8988T (cell line): Measurements from ENCODE around the gene KLC4.

Experiments used
- DNase-seq: peaks from one replicate; pipeline ENCODE4 v3.0.0; 2011

KLC4 gene

GRCh38 chr6:43059168-43060033, at the start of gene KLC4, which contains the start of gene MRPL2:
Gene KLC4, plus strand, starts transcription at chr6:43059631. Its CDS starts 1,705 bp downstream, at chr6:43061336.
Gene MRPL2, minus strand, starts transcription at chr6:43059434. Its CDS starts 53 bp downstream, at chr6:43059381.
- peak; percentile 95 for DNase-seq

DNA sequence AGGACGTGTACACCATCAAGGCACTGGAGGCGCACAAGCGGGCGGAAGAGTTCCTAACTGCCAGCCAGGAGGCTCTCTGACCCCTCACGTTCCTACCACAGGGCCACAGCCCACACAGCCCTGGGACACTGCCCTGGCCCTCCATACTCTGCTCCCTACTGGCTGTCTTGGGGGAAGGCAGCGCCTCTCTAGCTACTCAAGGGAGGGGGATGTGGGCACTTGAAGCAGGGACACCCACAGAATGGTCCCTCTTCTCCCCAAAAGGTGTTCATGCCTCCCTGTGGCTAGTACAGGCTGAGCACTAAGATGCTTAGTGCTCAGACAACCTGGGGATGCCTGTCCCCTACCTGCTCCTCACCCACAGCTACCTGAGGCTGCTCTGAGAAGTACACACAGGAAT, 48.2 kb upstream of the KLC4 start:
- DNase-seq, result no peak

DNA sequence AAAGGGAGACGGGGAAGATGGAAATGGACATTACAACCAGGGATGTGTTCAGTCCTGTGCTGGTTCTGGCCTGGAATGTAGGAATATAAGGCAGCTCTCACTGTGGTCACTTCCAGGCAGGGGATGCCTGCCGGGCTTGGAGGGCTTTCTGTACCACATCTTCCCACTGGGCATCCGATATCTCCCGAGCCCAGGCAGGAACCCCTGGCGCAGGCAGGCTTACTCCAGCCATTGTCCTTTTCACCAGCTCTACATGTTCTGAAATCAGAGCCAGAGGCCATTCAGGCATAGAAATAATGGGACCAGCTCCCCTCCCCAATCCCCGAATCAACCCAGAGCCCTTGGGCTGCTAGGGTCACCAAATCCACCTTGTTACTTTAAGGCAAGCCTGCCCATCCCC, 47.1 kb upstream of the KLC4 start:
- DNase-seq, result no peak

DNA sequence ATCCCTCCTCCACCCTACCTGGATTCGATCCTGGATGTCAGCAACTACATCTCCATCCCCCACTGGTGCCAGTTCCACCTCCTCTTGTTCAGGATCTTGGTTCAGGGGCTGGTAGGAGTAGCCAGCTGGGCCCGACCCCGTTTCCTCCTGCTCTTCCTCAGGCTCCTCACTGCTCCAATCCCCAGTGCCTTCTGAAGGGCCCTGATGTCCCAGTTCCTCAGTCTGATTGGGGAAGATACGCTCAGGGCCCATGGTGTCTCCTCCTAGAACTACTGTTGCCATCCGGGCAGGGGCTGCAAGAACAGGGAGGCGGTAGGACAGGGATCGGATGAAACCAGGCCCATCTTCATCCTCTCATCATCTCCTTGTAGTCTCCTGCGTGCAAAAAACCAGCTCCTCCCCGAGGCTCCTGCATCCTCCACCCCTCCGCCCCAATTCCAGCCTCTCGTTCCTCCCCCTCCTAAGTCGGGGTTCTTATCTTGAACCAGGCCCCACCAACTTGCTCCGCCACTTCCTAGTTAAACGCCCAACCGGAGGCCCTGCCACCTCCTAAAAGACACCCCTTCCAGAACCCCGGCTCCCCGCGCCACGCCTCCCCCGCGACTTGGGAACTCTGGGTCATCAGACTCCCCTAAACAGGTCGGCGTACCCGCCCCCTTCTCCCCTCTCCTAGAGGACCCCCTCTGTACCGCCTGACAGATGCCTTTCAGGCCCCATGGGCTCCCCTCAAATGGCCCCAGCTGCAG, 46.2 kb upstream of the KLC4 start:
- no peak for DNase-seq

DNA sequence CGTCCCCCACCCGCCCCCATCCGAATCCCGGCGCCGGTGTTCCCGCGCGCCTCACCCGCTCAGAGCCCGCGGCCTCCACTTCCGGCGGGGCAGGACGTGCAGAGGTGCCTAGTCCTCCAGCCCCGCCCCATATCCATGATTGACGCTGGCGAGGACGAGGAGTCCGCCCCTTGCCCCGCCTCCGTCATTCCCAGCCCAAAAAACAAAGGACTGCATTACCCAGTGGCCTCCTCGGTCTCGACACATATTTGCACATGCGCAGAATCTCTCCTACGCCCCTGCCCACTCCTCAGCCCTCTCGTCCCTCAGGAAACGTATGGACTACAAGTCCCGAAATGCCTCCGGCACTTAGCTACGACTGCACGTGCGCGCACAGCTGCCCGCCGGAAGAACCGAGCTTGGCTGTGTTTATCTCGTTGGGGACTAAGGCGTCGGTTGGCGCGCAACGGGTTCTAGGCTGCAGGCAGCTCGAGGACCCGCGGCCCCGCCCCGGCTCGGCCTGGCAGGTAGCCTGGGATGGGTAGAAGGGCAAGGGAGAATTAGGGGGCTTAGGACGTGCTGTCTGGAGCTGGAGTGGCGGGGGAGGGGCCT, 45.5 kb upstream of the KLC4 start, which contains the start of the genes KLHDC3 and MEA1:
KLHDC3 (plus strand) TSS at position 407 of the 591 bp plus-strand sequence. CDS start 2,944 bp downstream, outside the sequence.
MEA1 (minus strand) TSS at position 104 of the 591 bp plus-strand sequence. CDS start 133 bp downstream, outside the sequence.
- peak; percentile 95 for DNase-seq

DNA sequence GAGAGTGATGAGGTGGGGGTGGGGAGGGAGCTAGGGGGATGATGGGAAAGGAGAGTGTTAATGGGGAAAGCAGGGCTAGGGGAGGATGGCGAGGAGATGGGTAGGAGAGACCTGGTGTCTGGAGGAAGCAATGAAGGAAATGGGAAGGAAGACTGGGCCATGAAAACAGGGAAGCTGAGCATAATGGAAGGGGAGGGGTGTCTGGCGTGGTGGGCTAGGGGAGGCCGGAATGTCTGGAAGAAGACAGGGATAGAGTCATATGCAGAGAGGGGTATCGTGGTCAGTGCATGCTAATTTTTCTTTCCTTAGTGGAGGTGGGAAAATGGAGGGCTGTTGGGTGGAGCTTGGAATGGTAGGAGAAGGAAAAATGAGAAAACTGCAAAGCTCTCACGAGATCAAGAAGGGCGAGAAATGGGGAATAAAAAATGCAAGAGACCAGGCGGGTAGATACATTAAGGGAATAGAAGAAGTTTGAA, 45.0 kb upstream of the KLC4 start:
- DNase-seq, result no peak

DNA sequence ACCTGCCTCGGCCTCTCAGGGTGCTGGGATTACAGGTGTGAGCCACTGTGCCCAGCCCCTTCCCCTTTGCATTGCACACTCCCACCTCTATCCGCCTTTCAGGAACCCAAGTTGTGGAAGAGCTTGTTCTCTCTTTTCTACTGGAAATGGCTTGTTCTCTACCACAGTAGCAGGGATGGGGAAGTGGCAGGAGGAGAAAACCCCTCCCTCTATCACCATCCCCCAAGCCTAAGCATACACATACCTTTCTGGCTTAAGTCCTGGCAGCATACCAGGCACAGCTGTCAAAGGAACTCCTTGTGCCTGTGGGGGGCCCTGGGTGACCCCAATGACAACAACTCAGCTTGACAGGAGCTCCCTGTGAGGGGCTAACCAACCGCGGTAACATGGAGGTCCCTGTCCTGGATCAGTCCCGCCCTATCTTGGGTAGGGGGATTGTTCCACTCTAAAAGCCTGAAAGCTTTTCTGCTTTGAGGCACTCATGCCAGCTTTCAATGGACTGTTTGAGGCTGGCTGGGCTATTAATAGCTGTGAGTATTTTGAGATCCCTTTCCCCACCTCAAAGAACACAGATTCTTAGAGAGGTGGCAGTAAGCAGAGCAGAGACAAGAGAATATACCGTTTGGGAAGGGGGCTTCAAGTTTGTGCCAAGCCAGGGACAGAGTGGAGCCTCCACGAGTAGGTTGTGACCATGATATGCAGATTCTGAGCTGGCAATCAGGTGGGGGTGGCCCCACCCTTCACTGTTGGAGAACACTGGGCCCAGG, 43.1 kb upstream of the KLC4 start:
- DNase-seq, result no peak

DNA sequence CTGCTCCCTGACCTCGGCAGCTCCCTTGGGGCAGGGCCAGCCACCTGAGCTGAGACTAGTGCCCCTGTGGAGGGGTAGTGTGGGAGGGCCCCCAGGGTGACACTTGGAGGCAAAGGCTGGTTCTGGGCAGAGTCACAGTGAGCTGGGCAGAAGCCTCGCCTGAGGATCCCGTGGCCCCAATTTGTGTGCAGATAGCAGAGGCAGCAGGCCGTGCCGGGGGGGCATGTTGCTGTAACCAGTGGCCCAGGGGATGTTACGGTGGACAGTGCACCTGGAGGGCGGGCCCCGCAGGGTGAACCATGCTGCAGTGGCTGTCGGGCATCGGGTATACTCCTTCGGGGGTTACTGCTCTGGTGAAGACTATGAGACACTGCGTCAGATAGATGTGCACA, 42.5 kb upstream of the KLC4 start:
- no peak for DNase-seq

DNA sequence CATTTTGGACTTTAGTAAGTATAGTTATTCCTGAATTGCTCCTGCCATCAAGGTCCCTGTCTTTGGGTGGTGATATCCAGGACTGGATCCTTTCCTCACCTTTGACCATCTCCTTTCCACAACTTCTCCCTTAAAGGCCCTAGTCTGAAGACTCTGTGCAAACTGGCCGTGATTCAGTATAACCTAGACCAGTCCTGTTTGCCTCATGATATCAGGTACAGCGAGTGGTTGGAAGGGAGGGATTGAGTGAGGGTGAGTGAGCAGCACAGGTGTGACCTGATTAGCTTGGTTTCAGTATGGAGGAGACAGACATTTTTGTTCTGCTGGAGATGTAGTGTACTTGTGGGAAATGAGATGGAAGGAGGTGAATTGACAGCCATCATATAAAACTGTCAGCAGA, 40.3 kb upstream of the KLC4 start:
- DNase-seq, result no peak

- no peak for DNase-seq
Measured at GRCh38 chr6:43020052-43020705, 39.3 kb upstream of the KLC4 start.

DNA sequence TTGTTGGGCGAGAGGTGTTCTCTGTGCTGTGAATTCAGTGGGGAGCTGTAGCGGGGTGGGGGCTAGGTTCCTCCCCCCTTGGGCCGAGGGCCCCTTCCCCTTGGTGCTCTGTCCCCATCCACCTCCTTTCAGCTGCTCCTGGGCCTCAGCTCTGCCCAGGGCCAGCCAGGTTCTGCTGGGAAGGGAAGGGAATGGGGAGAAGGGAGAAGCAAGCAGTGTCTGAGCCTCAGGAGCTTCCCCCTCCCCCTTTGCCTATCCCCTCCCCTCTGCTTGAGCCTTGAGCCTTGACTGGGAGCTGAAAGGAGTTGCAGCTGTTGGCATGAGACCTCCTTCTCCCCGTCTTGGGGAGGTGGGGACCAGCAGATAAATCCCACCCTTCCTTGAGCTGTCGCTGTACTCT, 38.6 kb upstream of the KLC4 start:
- DNase-seq, result no peak

DNA sequence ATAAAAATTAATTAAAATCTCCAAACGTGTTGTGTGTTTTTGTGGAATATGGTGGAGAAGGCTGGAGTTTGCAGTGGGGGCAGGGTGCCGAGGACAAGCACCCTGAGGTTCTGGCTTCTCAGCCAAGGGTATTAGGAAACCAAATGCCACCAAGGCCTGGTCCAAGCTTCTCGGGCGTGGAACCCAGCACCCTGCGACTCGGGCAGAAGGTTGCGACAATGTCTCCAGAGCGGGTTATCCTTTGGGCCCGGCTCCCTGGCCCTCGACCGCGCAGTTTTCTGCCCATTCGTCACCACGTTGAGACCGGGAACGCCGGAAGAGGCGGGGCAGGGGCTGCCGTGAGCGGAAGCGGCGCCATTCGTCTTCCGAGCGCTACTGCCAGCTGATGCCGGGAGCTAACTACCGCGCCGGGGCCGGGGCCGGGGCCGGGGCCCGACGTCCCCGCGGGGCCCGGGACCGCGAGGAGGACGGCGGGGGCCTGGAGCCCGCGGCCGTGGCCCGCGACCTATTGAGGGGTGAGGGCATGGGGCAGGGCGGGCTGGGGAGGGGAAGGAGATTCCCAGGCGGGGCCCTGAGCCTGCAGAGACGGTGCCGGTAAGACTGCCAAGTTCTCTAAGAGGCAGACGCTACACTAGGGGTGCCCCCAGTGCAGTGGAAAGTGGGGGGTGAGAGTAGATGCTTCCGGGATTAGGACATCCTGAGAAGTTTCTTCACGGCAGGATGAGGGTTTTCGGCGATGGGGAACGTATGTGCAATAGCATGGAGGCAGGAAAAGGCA, 38.0 kb upstream of the KLC4 start, which contains the start of gene RRP36:
RRP36 (plus strand) TSS at position 354 of the 778 bp plus-strand sequence; CDS start at position 386, 32 bp downstream.
- peak; percentile 90 for DNase-seq

GRCh38 chr6:43024436-43024835, 35.0 kb upstream of the KLC4 start:
- no peak for DNase-seq

DNA sequence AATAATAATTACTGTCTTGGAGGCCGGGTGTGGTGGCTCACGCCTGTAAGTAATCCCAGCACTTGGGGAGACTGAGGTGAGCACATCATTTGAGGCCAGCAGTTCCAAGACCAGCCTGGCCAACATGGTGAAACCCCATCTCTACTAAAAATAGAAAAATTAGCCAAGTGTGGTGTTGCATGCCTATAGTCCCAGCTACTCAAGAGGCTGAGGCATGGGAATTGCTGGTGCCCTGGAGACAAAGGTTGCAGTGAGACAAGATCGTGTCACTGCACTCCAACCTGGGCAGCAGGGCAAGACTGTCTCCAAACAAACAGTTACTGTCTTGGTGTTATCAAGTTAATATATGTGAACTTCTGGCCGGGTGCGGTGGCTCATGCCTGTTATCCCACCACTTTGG, 33.1 kb upstream of the KLC4 start:
- no peak for DNase-seq

DNA sequence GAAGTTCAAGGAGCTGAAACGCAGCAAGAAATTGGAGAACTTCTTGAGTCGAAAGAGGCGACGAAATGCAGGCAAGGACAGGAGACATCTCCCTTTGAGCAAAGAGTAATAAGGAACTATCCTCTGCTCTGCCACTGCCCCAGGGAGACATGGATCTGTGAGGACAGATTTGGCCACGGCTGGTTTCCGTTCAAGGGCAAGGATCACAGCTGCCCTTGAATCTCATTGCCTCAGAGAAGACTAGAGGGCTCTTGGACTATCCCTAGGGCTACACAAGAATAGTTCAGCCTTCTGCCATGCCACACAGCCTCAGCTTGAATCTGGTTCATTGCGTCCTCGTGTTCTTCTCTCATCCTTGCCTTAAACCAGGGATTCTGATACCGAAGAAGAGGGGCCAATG, 30.3 kb upstream of the KLC4 start:
- no peak for DNase-seq

DNA sequence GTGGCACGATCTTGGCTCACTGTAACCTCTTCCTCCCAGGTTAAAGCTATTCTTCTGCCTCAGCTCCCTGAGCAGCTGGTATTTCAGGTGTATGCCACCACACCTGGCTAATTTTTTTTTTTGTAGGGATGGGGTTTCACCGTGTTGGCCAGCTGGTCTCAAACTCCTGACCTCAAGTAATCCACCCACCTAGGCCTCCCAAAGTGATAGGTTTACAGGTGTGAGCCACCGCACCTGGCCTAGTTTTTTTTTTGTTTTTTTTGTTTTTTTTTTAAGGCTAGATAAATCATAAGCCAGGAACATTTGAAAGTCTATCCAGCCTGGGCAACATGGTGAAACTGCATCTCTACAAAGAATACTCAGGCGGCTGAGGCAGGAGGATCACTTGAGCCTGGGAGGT, 27.1 kb upstream of the KLC4 start:
- no peak for DNase-seq

- DNase-seq, result no peak
Measured at GRCh38 chr6:43033496-43034189, 25.8 kb upstream of the KLC4 start.

DNA sequence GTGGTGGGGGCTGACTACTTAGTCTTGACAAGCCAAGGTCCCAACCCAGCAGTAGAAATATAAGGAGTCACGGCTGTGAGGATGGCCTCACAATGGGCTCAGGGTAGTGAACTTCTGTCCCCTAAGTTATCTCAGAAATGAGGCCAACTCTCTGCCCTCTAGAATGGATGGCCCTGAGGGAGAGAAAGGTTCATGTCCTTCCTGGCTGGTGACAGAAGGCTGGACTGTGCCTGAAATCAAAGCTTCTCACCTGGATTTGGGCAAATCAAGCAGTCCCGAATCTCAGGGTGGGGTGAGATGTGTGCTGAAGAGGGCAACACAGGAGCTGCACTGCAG, 25.3 kb upstream of the KLC4 start:
- DNase-seq, result no peak

GRCh38 chr6:43035495-43036194, 23.8 kb upstream of the KLC4 start:
- no peak for DNase-seq

DNA sequence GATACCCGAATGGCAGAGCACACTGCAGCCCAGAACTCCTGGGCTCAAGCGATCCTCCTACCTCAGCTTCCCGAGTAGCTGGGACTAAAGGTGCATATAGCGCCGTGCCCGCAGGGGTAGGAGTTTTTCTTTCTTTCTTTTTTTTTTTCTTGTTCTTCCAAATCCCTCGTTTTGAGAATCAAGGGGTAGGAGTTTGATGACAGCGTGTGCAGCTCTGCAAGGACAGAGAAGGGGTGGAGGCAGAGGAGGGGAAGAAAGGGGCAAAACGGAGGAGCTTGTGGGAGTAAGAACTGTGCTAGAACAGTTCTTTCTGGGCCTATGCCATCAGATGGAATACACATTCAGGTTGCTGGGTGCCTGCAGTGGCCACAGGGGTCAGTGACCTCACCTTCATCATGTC, 22.7 kb upstream of the KLC4 start:
- DNase-seq, result no peak
